Left renal pelvis (tissue), 4 donors: Measurements from ENCODE around the gene SOCS4. TPM values are rescaled to one million over a fixed set of nuclear protein-coding genes. Genes with fewer than 3 reads are reported as not detected.
"Not testable (repeated sequence)": the region's sequence is repeated elsewhere in the genome, so short reads cannot be mapped to it uniquely, and the experiment has no call there.

ENCODE experiments used
- DNase-seq, 4 donors: peaks; one replicate each; pipeline ENCODE4 v3.0.0-alpha.2; 2013; ENCODE audit warnings: low read depth in 4 of 4, low spot score in 3 of 4
- polyA plus RNA-seq, 4 donors: library from polyadenylated mRNA; unstranded; fragments of 120-200 nt; gene quantifications; one replicate each; pipeline ENCODE4 v1.2.1, GENCODE V29; 2013; ENCODE audit not compliant: insufficient read length in 4 of 4

Gene SOCS4
- 10 to 100 TPM; 14.6 to 21.8 (median 19.8) TPM for polyA plus RNA-seq

GRCh38 chr14:55026793-55027561 is at the start of gene SOCS4, which contains the start of gene WDHD1:
Gene SOCS4, plus strand, starts transcription at chr14:55027236. Its CDS starts 15,806 bp downstream, at chr14:55043042.
Gene WDHD1, minus strand, starts transcription at chr14:55027099. Its CDS starts 312 bp downstream, at chr14:55026787.
- peak; percentile 78 to 89 (median 86) for DNase-seq

- no peak for DNase-seq
Measured at GRCh38 chr14:54979039-54979438, 48.0 kb upstream of the SOCS4 start.

- DNase-seq: no peak
Measured at GRCh38 chr14:54981698-54982097, 45.3 kb upstream of the SOCS4 start.

GRCh38 chr14:54985156-54985555 is 41.9 kb upstream of the SOCS4 start:
- no peak for DNase-seq

GRCh38 chr14:55000381-55000780 is 26.7 kb upstream of the SOCS4 start:
- DNase-seq: no peak

GRCh38 chr14:55005071-55005470 is 22.0 kb upstream of the SOCS4 start:
- no peak for DNase-seq

GRCh38 chr14:55015006-55015405 is 12.0 kb upstream of the SOCS4 start:
- no peak for DNase-seq

- DNase-seq: no peak
Measured at GRCh38 chr14:55019968-55020554, 7.0 kb upstream of the SOCS4 start.

GRCh38 chr14:55024365-55024764 is 2.7 kb upstream of the SOCS4 start:
- not testable (repeated sequence) for DNase-seq

GRCh38 chr14:55025948-55026347 is 1.1 kb upstream of the SOCS4 start:
- DNase-seq: no peak

- DNase-seq: no peak
Measured at GRCh38 chr14:55026441-55026792, 619 bp upstream of the SOCS4 start.

GRCh38 chr14:55028066-55028465 is 1.0 kb downstream of the SOCS4 start:
- DNase-seq: no peak

- no peak for DNase-seq
Measured at GRCh38 chr14:55028476-55028875, 1.4 kb downstream of the SOCS4 start.

GRCh38 chr14:55031190-55031589 is 4.2 kb downstream of the SOCS4 start:
- DNase-seq: no peak

- not testable (repeated sequence) for DNase-seq
Measured at GRCh38 chr14:55037995-55038394, 11.0 kb downstream of the SOCS4 start.

GRCh38 chr14:55038708-55039107 is 11.7 kb downstream of the SOCS4 start:
- DNase-seq: no peak

- no peak for DNase-seq
Measured at GRCh38 chr14:55043528-55043927, 16.5 kb downstream of the SOCS4 start.

GRCh38 chr14:55045087-55045486 is 18.1 kb downstream of the SOCS4 start:
- no peak for DNase-seq

GRCh38 chr14:55047301-55048053 is 20.4 kb downstream of the SOCS4 start:
- no peak for DNase-seq

GRCh38 chr14:55048900-55049436 is 21.9 kb downstream of the SOCS4 start:
- no peak for DNase-seq

GRCh38 chr14:55051165-55051422 is 24.1 kb downstream of the SOCS4 start:
- no peak for DNase-seq
